Neural cell (in vitro differentiated cells): ENCODE measurements around the gene FRK. TPM values are rescaled to one million over a fixed set of nuclear protein-coding genes. Genes with fewer than 3 reads are reported as not detected.

Experiments
- H2AFZ ChIP-seq: fragments of 200-600, 300-800 bp; sonication (generic), shearing (Covaris generic); 2 replicates; pipeline ENCODE4 v1.6.0; 2014; ENCODE audit warnings: low read depth, mild to moderate bottlenecking, antibody characterized with exemption, low read length, moderate library complexity
- H3F3A ChIP-seq: fragments of 200-600 bp; shearing (Covaris generic); 2 replicates; pipeline ENCODE4 v1.6.1; 2016; ENCODE audit warnings: mild to moderate bottlenecking, moderate library complexity, mixed read lengths, antibody characterized with exemption, low read length; ENCODE audit not compliant: insufficient read depth, poor library complexity, severe bottlenecking
- H3K27ac ChIP-seq: fragments of 200-600, 300-800 bp; sonication (generic), shearing (Covaris generic); 2 replicates; pipeline ENCODE4 v1.5.1; 2014; ENCODE audit warnings: mild to moderate bottlenecking, low read length, moderate library complexity
- H3K27me3 ChIP-seq: fragments of 300-800, 200-600 bp; sonication (generic), shearing (Covaris generic); 2 replicates; pipeline ENCODE4 v1.6.0; 2014; ENCODE audit warnings: mild to moderate bottlenecking, low read depth, low read length, moderate library complexity; ENCODE audit not compliant: insufficient read depth
- H3K36me3 ChIP-seq: fragments of 300-800, 200-600 bp; sonication (generic), shearing (Covaris generic); 2 replicates; pipeline ENCODE4 v1.5.1; 2014; ENCODE audit warnings: mild to moderate bottlenecking, antibody characterized with exemption, low read length, moderate library complexity; ENCODE audit not compliant: insufficient read depth
- H3K4me2 ChIP-seq: fragments of 300-800, 200-600 bp; sonication (generic), shearing (Covaris generic); 2 replicates; pipeline ENCODE4 v1.6.0; 2014; ENCODE audit warnings: mild to moderate bottlenecking, low read length
- H3K4me3 ChIP-seq: fragments of 300-800, 200-600 bp; sonication (generic), shearing (Covaris generic); 2 replicates; pipeline ENCODE4 v1.5.1; 2014; ENCODE audit warnings: mild to moderate bottlenecking, low read length, moderate library complexity
- H3K79me2 ChIP-seq: fragments of 200-600 bp; shearing (Covaris generic); replicated peaks from 2 replicates; pipeline ENCODE4 v1.6.0; 2014; ENCODE audit warnings: mild to moderate bottlenecking, low read length, moderate library complexity; ENCODE audit not compliant: insufficient read depth
- H3K9ac ChIP-seq: fragments of 300-800, 200-600 bp; sonication (generic), shearing (Covaris generic); 2 replicates; pipeline ENCODE4 v1.6.1; 2016; ENCODE audit warnings: mild to moderate bottlenecking, low read length, mixed read lengths
- H3K9me2 ChIP-seq: fragments of 200-600 bp; shearing (Covaris generic); 2 replicates; pipeline ENCODE4 v1.6.1; 2016; ENCODE audit warnings: mild to moderate bottlenecking, low read length, mixed read lengths; ENCODE audit not compliant: insufficient read depth
- H3K9me3 ChIP-seq: fragments of 200-600, 300-800 bp; sonication (generic), shearing (Covaris generic); 2 replicates; pipeline ENCODE4 v1.6.1; 2016; ENCODE audit warnings: mild to moderate bottlenecking, mixed run types, low read length, moderate library complexity, mixed read lengths
- H4K20me1 ChIP-seq: fragments of 200-600 bp; shearing (Covaris generic); 2 replicates; pipeline ENCODE4 v1.6.1; 2016; ENCODE audit warnings: mild to moderate bottlenecking, mixed run types; ENCODE audit not compliant: insufficient read depth
- EP300 ChIP-seq: fragments of 450-650 bp; conservative IDR thresholded peaks from 2 replicates; pipeline ENCODE4 v1.6.1; 2014; ENCODE audit warnings: antibody characterized with exemption, mild to moderate bottlenecking, moderate library complexity; ENCODE audit not compliant: poor library complexity, severe bottlenecking
- EZH2 ChIP-seq: fragments of 200-600, 300-800 bp; shearing (Covaris generic), sonication (generic); IDR thresholded peaks from 2 replicates; pipeline ENCODE4 v1.6.1; 2014; ENCODE audit warnings: antibody characterized with exemption, low read length, borderline replicate concordance, mild to moderate bottlenecking; ENCODE audit not compliant: insufficient read depth, poor library complexity, severe bottlenecking
- MXI1 ChIP-seq: fragments of 450-650 bp; conservative IDR thresholded peaks from 2 replicates; pipeline ENCODE4 v1.6.1; 2014; ENCODE audit warnings: antibody characterized with exemption, mild to moderate bottlenecking; ENCODE audit not compliant: poor library complexity, severe bottlenecking
- POLR2AphosphoS5 ChIP-seq: IDR thresholded peaks from 2 replicates; pipeline ENCODE4 v1.6.1; 2012
- RAD21 ChIP-seq: fragments of 450-650 bp; conservative IDR thresholded peaks from 2 replicates; pipeline ENCODE4 v1.6.1; 2014; ENCODE audit warnings: antibody characterized with exemption, mild to moderate bottlenecking, moderate library complexity
- SMC3 ChIP-seq: fragments of 450-650 bp; conservative IDR thresholded peaks from 2 replicates; pipeline ENCODE4 v1.6.1; 2014; ENCODE audit warnings: antibody characterized with exemption, mild to moderate bottlenecking, moderate library complexity; ENCODE audit not compliant: poor library complexity
- TAF1 ChIP-seq: IDR thresholded peaks from 2 replicates; pipeline ENCODE4 v1.6.1; 2012; ENCODE audit warnings: low read depth
- polyA plus RNA-seq: library from polyadenylated mRNA; depleted of rRNA; stranded (reverse); fragments of >200 nt; gene quantifications from 2 replicates; pipeline ENCODE4 v1.2.3, GENCODE V29; 2014
- TF ChIP-seq, protein P1 (sequence below): fragments of 450-650 bp; IDR thresholded peaks from 2 replicates; pipeline ENCODE4 v1.5.1; 2014; ENCODE audit warnings: antibody characterized with exemption, mild to moderate bottlenecking, moderate library complexity; ENCODE audit not compliant: poor library complexity, severe bottlenecking
- TF ChIP-seq, protein P2 (sequence below): IDR thresholded peaks from 2 replicates; pipeline ENCODE4 v1.6.1; 2012; ENCODE audit warnings: borderline replicate concordance

The FRK gene
- polyA plus RNA-seq, 1 donor from 2014 or later, result not detected

DNA sequence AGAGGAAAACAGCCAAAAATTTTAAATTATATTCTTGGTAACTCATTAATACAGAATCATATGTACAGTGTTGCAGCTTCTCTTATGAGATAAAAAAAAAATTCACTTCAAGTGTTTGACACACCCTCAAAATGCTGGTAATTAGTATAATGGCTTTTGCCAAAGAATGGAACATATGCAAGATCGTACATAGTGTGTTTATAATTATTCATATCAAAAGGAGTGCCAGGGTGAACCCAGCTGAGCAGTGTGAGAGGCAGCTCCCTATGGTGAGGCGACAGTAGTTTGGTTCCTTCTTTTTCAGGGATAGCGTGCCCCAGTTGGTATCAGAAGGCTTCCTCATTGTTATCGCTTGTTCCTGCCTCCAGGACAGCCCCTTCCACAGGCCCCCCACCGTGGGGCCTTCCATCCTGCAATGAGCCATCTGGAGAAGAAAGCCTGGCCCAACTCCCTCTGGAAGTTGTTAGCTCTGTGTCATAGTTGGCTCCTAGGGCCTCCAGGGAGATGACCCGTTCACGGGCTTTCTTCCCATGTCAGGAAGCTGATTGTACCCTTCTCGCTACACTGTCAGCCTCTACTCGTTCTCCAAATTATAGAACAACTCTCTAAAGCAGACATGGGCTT is 150.7 kb downstream of the FRK start:
- Histone ChIP-seq H3K27ac (no peak overlapping the region), H3K4me2 (no peak overlapping the region), H3K4me3 (no peak overlapping the region), H3K79me2 (no peaks in the 10 kb centered on the region), H4K20me1 (no peaks in the 10 kb centered on the region), H3K9me2 (no peaks in the 10 kb centered on the region), H2AFZ (no peak overlapping the region), H3K9me3 (no peaks in the 10 kb centered on the region), H3K9ac (no peak overlapping the region), H3K27me3 (no peaks in the 10 kb centered on the region), H3F3A (no peaks in the 10 kb centered on the region), H3K36me3 (no peaks in the 10 kb centered on the region)
- no peak for TF ChIP-seq POLR2AphosphoS5
- TF ChIP-seq SMC3, result no peak
- TF ChIP-seq EP300, result no peak
- no peak for TF ChIP-seq MXI1
- TF ChIP-seq, protein P1, sequence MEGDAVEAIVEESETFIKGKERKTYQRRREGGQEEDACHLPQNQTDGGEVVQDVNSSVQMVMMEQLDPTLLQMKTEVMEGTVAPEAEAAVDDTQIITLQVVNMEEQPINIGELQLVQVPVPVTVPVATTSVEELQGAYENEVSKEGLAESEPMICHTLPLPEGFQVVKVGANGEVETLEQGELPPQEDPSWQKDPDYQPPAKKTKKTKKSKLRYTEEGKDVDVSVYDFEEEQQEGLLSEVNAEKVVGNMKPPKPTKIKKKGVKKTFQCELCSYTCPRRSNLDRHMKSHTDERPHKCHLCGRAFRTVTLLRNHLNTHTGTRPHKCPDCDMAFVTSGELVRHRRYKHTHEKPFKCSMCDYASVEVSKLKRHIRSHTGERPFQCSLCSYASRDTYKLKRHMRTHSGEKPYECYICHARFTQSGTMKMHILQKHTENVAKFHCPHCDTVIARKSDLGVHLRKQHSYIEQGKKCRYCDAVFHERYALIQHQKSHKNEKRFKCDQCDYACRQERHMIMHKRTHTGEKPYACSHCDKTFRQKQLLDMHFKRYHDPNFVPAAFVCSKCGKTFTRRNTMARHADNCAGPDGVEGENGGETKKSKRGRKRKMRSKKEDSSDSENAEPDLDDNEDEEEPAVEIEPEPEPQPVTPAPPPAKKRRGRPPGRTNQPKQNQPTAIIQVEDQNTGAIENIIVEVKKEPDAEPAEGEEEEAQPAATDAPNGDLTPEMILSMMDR, result no peak
- TF ChIP-seq, protein P2, sequence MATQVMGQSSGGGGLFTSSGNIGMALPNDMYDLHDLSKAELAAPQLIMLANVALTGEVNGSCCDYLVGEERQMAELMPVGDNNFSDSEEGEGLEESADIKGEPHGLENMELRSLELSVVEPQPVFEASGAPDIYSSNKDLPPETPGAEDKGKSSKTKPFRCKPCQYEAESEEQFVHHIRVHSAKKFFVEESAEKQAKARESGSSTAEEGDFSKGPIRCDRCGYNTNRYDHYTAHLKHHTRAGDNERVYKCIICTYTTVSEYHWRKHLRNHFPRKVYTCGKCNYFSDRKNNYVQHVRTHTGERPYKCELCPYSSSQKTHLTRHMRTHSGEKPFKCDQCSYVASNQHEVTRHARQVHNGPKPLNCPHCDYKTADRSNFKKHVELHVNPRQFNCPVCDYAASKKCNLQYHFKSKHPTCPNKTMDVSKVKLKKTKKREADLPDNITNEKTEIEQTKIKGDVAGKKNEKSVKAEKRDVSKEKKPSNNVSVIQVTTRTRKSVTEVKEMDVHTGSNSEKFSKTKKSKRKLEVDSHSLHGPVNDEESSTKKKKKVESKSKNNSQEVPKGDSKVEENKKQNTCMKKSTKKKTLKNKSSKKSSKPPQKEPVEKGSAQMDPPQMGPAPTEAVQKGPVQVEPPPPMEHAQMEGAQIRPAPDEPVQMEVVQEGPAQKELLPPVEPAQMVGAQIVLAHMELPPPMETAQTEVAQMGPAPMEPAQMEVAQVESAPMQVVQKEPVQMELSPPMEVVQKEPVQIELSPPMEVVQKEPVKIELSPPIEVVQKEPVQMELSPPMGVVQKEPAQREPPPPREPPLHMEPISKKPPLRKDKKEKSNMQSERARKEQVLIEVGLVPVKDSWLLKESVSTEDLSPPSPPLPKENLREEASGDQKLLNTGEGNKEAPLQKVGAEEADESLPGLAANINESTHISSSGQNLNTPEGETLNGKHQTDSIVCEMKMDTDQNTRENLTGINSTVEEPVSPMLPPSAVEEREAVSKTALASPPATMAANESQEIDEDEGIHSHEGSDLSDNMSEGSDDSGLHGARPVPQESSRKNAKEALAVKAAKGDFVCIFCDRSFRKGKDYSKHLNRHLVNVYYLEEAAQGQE, result no peak
- no peak for TF ChIP-seq TAF1
- no peak for TF ChIP-seq RAD21

DNA sequence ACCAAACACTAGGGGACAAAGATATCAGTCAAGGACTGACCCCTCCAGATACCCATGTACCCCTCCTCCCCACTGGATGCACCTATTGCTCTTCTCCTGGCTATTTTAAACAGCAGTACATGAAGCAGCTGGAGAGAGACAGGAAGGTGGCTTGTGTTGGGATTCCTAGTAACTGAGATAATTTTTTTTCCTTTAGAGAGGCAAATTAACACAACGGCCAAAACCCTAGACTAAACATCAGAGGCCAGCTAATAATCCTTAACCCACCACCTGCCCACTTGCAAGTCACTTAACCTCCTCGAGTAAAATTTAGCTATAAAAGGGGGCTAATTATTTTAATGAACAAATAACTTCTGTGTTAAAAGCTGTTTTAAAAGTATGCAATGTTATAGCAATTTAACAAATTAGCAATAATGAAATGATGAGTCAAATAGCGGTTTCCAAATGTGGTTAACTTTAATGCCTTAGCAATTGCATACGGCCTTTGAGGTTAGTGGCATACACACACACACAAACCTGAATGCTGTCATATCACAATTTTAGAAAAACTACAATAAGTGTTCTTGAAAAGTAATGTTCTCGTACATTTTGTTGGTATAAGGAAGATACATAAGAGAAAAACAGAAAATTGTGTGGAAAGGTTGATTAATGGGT is 151.7 kb downstream of the FRK start:
- Histone ChIP-seq H3F3A (no peaks in the 10 kb centered on the region), H3K9me3 (no peaks in the 10 kb centered on the region), H3K4me2 (no peak overlapping the region), H3K27ac (no peak overlapping the region), H3K9me2 (no peaks in the 10 kb centered on the region), H3K79me2 (no peaks in the 10 kb centered on the region), H2AFZ (no peak overlapping the region), H3K4me3 (no peak overlapping the region), H3K9ac (no peak overlapping the region), H3K36me3 (no peaks in the 10 kb centered on the region), H3K27me3 (no peaks in the 10 kb centered on the region), H4K20me1 (no peaks in the 10 kb centered on the region)
- TF ChIP-seq RAD21, result no peak
- TF ChIP-seq, protein P2, result no peak
- no peak for TF ChIP-seq TAF1
- no peak for TF ChIP-seq EZH2
- no peak for TF ChIP-seq EP300
- TF ChIP-seq, protein P1, result no peak
- no peak for TF ChIP-seq POLR2AphosphoS5
- no peak for TF ChIP-seq SMC3
- no peak for TF ChIP-seq MXI1
